Activated T-helper 17 cell treated with anti-CD3 and anti-CD28 coated beads, Interleukin-2, amount 50 U/mL, for 72 hours (primary cell): ENCODE data around the gene OSBPL5. TPM values are rescaled to one million over a fixed set of nuclear protein-coding genes. Genes with fewer than 3 reads are reported as not detected.

ENCODE experiments used
- ATAC-seq: fragments of 150-1000 bp; cut with Tn5 transposase; replicated peaks from 2 replicates; pipeline ENCODE4 v1.10.0; 2021; ENCODE audit warnings: mild to moderate bottlenecking, moderate library complexity
- H3K27ac Mint-ChIP-seq: one replicate; pipeline ENCODE4 v1.8.0; 2022; ENCODE audit warnings: mixed read lengths
- H3K27me3 Mint-ChIP-seq: one replicate; pipeline ENCODE4 v1.8.0; 2022; ENCODE audit warnings: mixed read lengths
- H3K36me3 Mint-ChIP-seq: one replicate; pipeline ENCODE4 v1.8.0; 2022; ENCODE audit warnings: low read depth, mild to moderate bottlenecking, mixed read lengths
- H3K4me1 Mint-ChIP-seq: one replicate; pipeline ENCODE4 v1.8.0; 2022; ENCODE audit warnings: mixed read lengths
- H3K4me3 Mint-ChIP-seq: one replicate; pipeline ENCODE4 v1.8.0; 2022; ENCODE audit warnings: mild to moderate bottlenecking, mixed read lengths
- H3K9me3 Mint-ChIP-seq: one replicate; pipeline ENCODE4 v1.8.0; 2022; ENCODE audit warnings: mixed read lengths
- total RNA-seq, 2 donors: library from RNA; stranded (reverse); gene quantifications; one replicate each; pipeline ENCODE4 v1.2.3, GENCODE V29; 2022

Gene OSBPL5
- total RNA-seq, 2 donors from 2014 or later: 3.3 to 5.3 TPM

DNA sequence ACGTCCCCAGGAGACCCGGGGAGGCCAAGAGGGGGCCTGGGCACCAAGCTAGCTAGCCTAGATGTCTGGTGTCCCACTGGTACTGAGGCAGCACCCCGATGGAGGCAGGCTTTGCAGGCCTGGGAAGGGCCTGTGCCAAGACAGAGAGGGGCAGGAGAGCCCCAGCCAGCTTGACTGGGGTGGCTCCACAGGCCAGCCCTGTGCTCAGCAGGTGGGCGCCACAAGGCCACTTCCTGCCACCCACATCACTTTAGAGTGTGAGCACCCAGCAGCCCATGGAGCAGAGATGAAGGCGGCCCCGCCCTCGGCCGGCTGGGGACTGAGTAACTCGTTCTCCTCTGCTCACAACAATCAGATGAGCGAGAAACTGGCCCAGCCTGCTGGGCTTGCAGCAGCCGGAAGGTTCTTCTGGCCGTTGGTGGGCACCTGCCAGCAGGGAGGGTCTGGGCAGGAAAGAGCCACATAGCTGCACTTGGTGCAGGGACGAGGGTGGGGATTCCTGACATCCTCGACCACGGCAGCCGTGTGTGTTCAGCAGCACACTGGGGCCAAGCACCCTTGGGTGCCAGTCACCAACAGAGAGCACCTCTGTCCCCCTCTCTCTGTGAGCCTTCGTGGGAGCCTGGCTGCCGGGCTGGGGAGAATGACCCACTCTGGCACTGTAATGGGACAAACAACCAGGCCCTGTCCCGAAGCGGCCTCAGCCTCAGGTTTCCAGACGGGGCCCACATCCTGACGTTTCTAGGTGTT lies 7.6 kb downstream of the OSBPL5 start:
- no peaks in the 10 kb centered on the region for H3K9me3 Mint-ChIP-seq
- H3K4me1 Mint-ChIP-seq: peaks cover 4% of the 10 kb centered on the region
- peaks cover 6% of the 10 kb centered on the region for H3K27me3 Mint-ChIP-seq
- H3K36me3 Mint-ChIP-seq: no peaks in the 10 kb centered on the region
- no peak for ATAC-seq
- H3K4me3 Mint-ChIP-seq: no peak overlapping the region
- H3K27ac Mint-ChIP-seq: no peak overlapping the region

DNA sequence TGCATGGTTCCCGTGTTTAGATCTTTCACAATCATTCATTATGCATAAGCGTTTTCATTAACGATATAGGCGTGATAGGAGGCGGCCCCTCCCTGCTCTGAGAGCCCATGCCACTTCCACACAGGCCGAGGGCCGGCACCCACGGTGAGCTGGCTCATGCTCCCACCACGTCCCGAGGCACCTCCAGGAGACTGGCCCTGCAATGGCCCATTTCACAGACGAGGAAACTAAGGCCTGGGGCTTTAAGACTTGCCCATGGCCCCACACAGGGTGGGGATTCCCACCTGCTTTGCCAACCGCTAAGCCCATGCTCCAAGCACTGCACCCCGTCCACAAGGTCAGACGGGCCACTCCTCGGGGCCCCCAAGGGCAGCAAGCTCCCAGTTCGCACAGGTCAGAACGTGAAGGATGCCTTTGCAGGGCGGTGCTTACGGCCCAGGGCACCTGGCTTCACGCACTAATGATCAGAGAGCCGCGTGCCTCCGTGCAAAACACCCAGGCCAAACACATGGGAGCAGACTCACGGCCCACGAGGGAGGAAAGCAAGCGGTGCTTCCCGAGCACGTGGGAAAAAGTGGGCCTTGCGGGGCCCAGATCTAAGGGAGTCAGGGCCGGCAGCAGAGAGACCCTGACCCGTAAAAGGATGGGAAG lies 8.3 kb downstream of the OSBPL5 start:
- H3K27ac Mint-ChIP-seq: no peak overlapping the region
- H3K9me3 Mint-ChIP-seq: no peaks in the 10 kb centered on the region
- ATAC-seq: no peak

DNA sequence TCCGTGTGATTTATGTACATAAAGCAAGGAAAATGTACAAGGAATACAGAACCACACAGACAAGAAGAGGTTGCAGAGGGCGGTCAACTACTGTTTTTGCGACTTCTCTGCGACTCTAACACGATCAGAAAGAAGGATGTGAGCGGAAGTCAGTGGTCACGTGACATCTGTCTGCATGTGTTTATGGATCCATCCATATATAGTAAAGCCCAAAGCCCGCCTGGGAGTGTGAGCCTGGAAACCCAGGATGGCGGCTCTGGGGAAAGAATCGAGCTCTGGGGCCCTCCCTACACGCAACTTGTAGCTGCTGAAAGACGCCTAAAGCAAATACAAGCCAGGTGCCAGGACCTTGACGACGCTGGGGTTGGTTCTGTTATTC lies 8.8 kb downstream of the OSBPL5 start:
- Mint-ChIP-seq H3K4me3 (no peak overlapping the region), H3K27ac (no peak overlapping the region), H3K36me3 (no peaks in the 10 kb centered on the region), H3K9me3 (no peaks in the 10 kb centered on the region), H3K4me1 (peaks cover 4% of the 10 kb centered on the region), H3K27me3 (peaks cover 4% of the 10 kb centered on the region)
- ATAC-seq: no peak

More for the DNA sequence above, 8.3 kb downstream of the OSBPL5 start:
- no peaks in the 10 kb centered on the region for H3K36me3 Mint-ChIP-seq
- H3K4me1 Mint-ChIP-seq: peaks cover 4% of the 10 kb centered on the region
- no peak overlapping the region for H3K4me3 Mint-ChIP-seq
- H3K27me3 Mint-ChIP-seq: peaks cover 6% of the 10 kb centered on the region

DNA sequence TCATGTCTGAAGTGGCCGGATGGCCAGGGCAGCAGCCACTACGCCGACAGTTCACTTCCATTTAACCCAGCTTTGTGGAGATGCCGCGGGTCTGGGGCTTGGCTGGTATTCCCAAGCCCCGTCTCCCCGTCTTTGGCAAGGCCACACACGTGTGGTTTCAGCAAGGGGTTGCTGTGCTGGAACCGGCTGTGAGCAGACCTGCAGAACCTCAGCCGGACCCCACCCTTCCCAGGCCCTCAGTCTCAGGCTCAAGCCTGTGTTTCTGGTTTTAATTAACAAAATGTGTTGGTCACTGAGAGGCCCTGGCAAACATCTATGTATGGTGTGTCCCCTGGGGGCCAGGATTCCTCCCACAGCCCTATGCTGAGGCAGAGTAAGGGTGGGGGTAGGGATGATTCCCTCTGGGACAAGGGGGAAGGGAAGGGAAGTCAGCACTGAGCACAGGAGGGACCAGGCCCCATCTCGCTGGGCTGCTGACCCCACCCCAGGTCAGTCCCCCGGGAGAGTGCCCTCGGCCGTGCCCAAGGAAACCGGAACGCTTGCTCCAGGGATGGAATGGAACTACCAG lies 9.3 kb downstream of the OSBPL5 start:
- Mint-ChIP-seq H3K27me3 (no peaks in the 10 kb centered on the region), H3K4me3 (no peak overlapping the region), H3K36me3 (no peaks in the 10 kb centered on the region), H3K9me3 (no peaks in the 10 kb centered on the region), H3K4me1 (peaks cover 4% of the 10 kb centered on the region), H3K27ac (no peak overlapping the region)
- no peak for ATAC-seq

DNA sequence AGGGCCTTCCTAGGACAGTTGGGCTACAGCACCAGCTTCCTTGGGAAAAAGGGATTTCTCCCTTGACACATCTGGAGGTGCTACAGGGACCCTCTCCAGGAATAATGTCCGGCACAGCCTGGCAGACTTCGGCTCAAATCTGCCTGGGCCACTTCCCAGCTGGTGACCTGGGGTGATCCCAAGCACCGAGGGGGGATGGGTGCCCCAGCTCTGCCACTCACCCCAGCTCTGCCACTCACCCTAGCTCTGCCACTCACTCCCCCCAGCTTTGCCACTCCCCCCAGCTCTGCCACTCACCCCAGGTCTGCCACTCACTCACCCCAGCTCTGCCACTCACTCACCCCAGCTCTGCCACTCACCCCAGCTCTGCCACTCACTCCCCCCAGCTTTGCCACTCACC lies 9.9 kb downstream of the OSBPL5 start:
- Mint-ChIP-seq H3K4me1 (peaks cover 4% of the 10 kb centered on the region), H3K36me3 (no peaks in the 10 kb centered on the region), H3K4me3 (no peak overlapping the region), H3K27me3 (no peaks in the 10 kb centered on the region), H3K9me3 (no peaks in the 10 kb centered on the region), H3K27ac (no peak overlapping the region)
- ATAC-seq: no peak

DNA sequence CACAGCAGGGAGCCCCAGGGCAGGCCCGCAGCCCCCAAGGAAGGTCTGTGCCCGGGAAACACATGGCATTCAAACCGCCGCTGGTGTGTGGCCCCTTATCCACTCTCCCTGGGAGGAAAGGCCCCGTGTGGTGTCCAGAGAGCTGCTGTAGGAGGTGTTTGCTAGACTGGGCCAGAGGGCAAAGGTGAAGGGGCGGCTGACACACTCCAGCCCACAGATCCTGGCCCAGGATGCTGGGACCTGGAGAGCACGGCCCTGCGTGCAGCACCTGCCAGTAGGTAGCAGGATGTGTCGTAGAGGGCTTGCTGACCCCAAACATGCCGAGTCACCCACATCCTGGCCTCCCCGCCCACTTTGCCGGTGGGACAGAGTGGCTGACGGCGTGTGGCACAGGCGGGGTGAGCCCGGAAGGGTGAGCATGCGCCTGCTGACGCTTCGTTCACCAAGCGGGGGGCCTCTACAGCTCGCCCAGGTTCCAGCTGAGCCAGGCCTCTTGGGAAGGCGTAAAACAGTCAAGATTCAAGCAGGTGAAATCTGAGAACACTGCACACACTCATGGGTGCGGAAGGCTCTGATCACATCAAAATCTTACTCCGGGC lies 11.0 kb downstream of the OSBPL5 start:
- no peaks in the 10 kb centered on the region for H3K27me3 Mint-ChIP-seq
- no peak overlapping the region for H3K27ac Mint-ChIP-seq
- no peak overlapping the region for H3K4me3 Mint-ChIP-seq
- H3K4me1 Mint-ChIP-seq: peaks cover 4% of the 10 kb centered on the region
- H3K9me3 Mint-ChIP-seq: no peaks in the 10 kb centered on the region
- no peak for ATAC-seq
- no peaks in the 10 kb centered on the region for H3K36me3 Mint-ChIP-seq

DNA sequence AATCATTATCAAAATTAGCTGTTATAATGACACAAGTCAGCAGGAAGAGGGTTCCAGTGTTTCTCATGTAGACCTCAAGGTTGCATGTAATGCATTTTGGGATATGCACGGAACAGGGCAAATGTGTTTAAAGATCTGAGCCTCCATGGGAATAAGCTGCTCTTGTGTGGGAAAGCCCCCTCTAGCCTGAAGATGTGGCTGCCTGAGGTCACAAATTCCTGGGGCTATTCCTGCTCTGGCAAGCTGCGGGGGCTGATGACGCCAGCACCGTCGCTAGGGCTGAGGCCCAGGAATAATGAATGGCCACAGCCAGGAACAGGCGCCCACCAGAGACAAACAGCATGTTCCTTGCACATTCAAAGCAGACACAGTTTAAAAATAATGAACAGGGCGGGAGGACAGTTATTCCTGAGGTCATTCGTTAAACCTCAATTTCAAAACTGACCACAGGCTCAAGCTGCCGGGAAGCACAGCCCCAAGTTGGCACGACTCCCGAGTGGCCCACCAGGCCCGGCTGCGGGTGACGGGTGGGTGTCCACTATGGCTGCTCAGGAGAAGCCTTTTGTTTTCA lies 11.7 kb downstream of the OSBPL5 start:
- no peak overlapping the region for H3K27ac Mint-ChIP-seq
- H3K4me3 Mint-ChIP-seq: no peak overlapping the region
- H3K27me3 Mint-ChIP-seq: no peaks in the 10 kb centered on the region
- H3K36me3 Mint-ChIP-seq: no peaks in the 10 kb centered on the region
- H3K4me1 Mint-ChIP-seq: peaks cover 1% of the 10 kb centered on the region
- no peak for ATAC-seq
- no peaks in the 10 kb centered on the region for H3K9me3 Mint-ChIP-seq

DNA sequence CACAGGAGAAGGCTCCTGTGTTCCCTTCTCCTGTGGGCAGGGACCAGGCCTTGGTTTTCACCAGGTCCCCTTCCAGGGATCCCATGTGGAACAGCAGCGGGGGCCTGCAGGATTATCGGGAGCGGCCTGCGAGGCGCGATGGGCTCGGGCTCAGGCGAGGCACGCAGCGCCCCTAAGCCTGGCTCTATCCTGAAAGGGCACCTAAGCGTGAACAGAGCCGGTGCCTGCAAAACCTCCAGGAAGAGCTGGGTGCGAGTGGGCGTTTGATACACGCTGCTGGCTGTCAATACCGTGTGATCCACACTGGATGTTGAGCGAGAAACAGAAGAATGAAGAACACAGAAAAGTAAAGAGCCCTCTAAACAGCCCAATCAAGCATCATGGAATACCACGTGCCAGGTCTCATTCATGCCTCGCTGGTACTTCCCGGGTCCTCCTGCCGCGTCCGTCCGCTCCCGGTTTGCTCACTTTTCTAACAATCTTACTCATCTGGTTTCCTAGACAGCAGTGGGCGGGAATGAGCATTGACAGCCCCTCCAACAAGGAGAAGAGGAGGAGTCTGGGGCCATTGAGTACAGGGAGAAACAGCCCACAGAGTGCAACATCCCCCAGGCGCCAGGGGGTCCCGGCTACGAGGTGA lies 12.5 kb downstream of the OSBPL5 start:
- H3K9me3 Mint-ChIP-seq: no peaks in the 10 kb centered on the region
- no peaks in the 10 kb centered on the region for H3K27me3 Mint-ChIP-seq
- H3K36me3 Mint-ChIP-seq: no peaks in the 10 kb centered on the region

DNA sequence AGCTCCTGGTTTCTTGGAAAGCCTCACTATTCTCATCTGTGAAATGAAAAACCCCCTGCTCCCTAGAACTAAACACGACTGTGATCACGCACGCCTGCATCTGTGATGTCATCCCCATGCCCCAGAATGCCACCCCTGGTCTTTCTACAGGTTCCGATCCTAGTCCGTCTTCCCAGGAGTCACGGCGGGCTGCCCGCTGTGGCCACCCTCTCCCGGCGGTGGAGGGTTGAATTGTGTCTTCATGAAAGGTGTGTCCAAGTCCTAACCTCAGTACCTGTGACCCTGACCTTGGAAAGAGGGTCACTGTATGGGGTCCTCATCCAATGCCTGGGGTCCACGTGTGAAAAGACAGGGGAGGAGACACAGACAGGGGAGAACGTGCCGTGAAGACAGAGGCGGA lies 14.4 kb downstream of the OSBPL5 start:
- no peak overlapping the region for H3K27ac Mint-ChIP-seq
- no peak overlapping the region for H3K4me3 Mint-ChIP-seq
- no peak for ATAC-seq
- no peaks in the 10 kb centered on the region for H3K27me3 Mint-ChIP-seq
- H3K9me3 Mint-ChIP-seq: no peaks in the 10 kb centered on the region
- no peaks in the 10 kb centered on the region for H3K4me1 Mint-ChIP-seq
- H3K36me3 Mint-ChIP-seq: no peaks in the 10 kb centered on the region

More for the DNA sequence above, 12.5 kb downstream of the OSBPL5 start:
- Mint-ChIP-seq H3K4me1 (no peaks in the 10 kb centered on the region), H3K4me3 (no peak overlapping the region), H3K27ac (no peak overlapping the region)
- ATAC-seq: no peak

DNA sequence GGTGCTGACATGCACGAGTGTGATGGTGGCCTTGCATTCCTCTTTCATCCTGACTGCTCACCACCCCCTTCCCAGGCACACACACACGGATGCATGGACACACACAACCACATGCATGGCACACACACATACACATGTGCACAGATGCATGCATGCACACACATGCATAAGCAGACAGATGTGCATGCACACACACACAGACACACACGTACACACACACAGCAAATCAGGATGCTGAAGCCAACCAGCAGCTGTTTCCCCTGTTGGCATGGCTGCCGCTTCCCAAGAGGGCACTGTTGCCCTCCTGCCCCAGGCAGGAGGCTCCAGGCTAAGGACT lies 15.3 kb downstream of the OSBPL5 start:
- Mint-ChIP-seq H3K27ac (no peak overlapping the region), H3K4me3 (no peak overlapping the region), H3K36me3 (no peaks in the 10 kb centered on the region), H3K27me3 (no peaks in the 10 kb centered on the region), H3K9me3 (no peaks in the 10 kb centered on the region), H3K4me1 (no peaks in the 10 kb centered on the region)
- ATAC-seq: no peak

DNA sequence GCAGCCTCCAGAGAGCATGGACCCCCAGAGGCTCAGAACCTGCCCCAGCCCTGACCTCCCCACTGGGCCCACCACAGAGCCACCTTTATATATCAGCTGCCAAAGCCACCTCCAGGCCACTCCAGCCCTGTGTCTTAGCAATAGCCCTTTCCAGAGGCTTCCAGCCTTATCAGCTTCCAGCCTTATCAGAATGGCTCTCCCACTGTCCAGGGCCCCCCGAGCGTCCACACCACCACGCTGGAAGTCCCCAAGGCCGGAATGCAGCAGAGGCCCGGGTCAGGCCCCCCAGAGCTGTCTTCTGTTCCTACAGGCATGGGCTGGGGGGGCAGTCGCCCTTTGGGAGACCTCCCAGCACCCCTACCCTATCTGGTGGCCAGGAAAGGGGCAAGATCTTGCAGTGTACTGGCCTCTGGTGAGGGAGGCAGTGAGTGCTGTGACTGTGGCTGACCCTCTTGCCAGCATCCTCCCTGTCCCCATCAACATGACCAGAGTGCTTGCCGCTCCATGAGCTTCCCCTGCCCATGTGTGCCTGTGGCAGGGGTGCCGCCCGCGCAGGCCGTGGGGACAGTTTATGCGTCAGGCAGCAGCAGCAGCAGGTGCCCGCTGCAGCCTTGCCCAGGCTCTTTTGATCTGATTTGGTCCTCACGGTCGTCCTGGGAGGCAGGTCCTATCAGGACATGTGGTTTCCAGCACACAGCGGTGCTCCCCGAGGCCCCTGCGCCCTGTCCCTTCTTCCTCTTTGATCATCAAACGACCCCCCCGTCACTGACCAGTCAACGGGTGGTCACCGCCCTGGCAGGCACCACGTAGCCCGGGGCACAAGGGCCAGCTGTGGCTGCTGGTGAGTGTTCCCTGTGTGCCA lies 15.9 kb downstream of the OSBPL5 start:
- no peak for ATAC-seq
- H3K27ac Mint-ChIP-seq: no peak overlapping the region
- H3K4me1 Mint-ChIP-seq: no peaks in the 10 kb centered on the region
- no peaks in the 10 kb centered on the region for H3K36me3 Mint-ChIP-seq
- H3K27me3 Mint-ChIP-seq: no peaks in the 10 kb centered on the region
- H3K4me3 Mint-ChIP-seq: no peak overlapping the region
- no peaks in the 10 kb centered on the region for H3K9me3 Mint-ChIP-seq

DNA sequence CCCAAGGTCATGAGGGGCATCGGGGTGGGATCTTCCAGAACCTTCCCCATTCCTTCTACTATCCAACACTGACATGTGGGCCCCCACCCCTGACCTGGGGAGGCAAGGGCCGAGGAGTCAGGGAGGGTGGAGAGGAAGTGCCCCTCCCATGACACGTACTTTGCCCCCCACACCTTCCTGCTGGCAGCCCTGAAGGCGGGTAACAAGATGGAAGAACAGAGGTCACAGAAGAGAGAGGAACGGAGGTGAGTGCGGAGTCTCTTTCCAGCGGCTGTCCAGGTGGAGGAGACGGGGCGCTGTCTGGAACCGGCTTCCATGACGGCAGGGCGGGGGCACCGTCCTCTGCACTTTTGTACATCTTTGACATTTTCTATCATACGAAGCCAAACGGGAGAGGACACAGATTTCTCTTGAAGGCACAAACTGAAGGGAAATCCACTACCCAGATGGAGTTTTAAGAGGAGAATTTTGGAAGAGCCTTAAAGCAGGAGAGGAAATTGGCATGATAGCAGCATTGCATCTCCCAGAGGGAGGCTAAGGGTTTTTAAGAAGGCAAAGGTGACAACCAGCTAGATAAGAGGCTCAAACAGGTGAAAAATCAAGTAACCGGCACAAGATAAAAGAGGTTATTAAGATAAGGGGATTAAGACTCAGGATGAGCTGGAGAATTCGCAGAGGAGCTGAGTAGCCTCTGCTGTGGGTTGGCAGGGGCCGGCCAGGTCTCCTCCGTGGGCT lies 16.7 kb downstream of the OSBPL5 start:
- ATAC-seq: no peak
- H3K9me3 Mint-ChIP-seq: no peaks in the 10 kb centered on the region
- H3K4me3 Mint-ChIP-seq: no peak overlapping the region
- H3K4me1 Mint-ChIP-seq: no peaks in the 10 kb centered on the region
- H3K36me3 Mint-ChIP-seq: no peaks in the 10 kb centered on the region
- no peaks in the 10 kb centered on the region for H3K27me3 Mint-ChIP-seq
- H3K27ac Mint-ChIP-seq: no peak overlapping the region

DNA sequence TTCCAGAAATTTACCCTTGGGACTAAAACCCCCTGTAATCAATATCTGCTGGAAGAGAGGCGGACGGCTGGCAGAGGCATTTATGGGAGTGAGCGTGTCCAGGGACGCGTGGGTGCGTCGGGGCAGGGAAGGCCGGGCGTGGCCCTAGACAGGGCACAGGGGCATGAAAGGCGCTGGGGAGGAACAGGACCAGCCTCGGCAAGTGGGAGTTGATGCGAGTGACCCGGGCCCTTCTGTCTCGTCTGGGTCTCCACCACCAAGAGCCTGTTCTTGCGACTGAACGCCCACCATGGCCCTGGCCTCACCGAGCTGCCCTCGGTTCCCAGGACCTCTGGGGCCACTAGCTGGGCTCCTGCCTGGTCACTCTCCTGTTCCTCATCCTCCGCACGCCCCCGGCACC lies 17.5 kb downstream of the OSBPL5 start:
- no peak overlapping the region for H3K4me3 Mint-ChIP-seq
- H3K9me3 Mint-ChIP-seq: no peaks in the 10 kb centered on the region
- ATAC-seq: no peak
- H3K36me3 Mint-ChIP-seq: no peaks in the 10 kb centered on the region
- no peaks in the 10 kb centered on the region for H3K4me1 Mint-ChIP-seq
- H3K27ac Mint-ChIP-seq: no peak overlapping the region
- no peaks in the 10 kb centered on the region for H3K27me3 Mint-ChIP-seq
